Measurements from ENCODE around the gene MYRIP.
"Not testable (repeated sequence)": the region's sequence is repeated elsewhere in the genome, so short reads cannot be mapped to it uniquely, and the experiment has no call there.

Gene MYRIP

DNA sequence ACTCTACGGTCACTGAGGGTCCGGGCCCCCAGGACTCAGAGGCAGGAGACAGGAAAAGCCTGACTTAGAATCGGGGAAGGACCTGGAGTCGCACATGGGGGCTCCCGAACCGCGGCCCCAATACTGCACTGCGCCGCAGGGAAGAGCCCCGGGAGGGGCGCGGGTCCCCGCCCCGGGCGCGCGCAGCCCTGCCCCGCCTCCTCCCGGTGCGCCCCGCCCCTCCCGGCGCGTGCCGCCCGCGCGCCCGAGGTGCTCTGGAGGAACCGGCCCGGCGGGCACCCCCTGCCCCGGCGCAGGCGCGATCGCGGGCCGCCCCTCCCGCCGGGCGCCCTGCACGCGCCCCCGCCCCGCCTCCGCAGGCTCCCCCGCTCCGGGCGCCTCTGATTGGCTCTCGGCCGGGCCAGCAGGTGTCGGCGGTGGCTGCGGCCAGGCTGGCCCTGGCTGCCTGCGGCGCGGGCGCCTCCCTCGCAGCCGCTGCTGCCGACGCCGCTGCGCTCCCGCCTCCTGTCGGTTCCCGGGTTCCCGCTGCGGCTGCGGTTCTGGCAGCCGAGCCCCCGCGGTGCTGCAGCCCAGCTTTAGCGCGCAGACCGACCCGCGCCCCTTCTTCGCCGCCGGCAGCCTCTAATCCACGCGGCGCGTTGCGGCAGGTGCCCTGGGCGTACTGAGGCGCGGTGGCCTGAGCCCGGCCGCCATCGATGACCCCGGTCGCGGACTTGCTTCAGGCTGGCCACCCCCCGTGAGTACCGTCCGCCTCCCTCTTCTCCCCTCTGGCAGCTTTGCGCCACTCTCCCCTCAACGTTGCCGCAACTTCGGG, at the start of gene MYRIP:
Gene MYRIP, plus strand, starts transcription at position 429 of the 814 bp plus-strand sequence. CDS start 91,208 bp downstream, outside the sequence.
- no peak for DNase-seq (ENCODE audit: low read depth in 2 of 2)

DNA sequence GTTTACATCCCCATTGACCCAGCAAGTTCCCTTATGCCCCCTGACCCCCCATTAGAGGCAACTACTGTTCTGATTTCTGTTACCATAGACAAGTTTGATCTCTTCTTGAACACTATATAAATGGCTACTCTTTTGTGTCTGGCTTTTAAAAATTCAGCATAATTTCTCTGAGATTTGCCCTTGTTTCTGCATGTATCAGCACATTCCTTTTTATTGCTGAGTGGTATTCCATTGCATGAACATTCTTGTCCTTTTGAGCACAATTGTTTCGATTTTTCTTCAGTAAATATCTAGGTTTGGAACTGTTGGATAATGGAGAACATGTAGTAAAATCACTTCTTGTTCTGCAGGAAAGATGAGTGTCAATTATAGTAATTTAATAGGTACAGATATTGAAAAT, 49.1 kb upstream of the MYRIP start:
- no peak for DNase-seq (ENCODE audit: low read depth in 2 of 2)

- DNase-seq (ENCODE audit: low read depth in 2 of 2), result no peak
Measured at GRCh38 chr3:39762537-39763070, 46.8 kb upstream of the MYRIP start.

DNA sequence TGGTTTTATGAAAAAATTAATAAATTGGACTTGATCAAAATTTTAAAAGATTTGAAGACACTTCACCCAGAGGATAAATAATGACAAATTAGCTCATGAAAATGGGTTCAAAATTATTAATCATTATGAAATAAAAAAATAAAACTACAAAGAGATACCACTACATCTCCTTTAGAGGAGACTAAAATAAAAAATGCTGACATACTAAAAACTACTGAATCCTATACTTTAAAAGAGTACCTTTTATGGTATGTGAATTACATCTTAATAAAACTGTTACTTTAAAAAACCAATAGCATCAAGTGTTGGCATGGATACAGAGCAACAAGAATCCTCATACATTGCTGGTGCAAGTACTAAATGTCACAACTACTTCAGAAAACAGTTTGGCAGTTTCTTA, 46.0 kb upstream of the MYRIP start:
- no peak for DNase-seq (ENCODE audit: low read depth in 2 of 2)

DNA sequence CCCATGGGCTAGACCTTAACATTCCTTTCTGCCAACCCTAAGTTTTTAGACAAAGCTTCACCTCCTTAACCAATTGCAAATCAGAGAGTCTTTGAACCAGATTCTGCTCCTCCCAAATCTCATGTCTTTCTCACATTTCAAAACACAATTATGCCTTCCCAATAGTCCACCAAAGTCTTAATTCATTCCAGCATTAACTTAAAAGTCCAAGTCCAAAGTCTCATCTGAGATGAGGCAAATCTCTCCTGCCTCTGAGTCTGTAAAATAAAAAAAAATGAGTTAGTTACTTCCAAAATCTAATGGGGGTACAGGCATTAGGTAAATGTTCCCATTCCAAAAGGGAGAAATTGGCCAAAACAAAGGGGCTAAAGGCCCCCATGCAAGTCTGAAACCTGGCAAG, 43.8 kb upstream of the MYRIP start:
- DNase-seq (ENCODE audit: low read depth in 2 of 2), result no peak

GRCh38 chr3:39766433-39766832, 43.0 kb upstream of the MYRIP start:
- DNase-seq (ENCODE audit: low read depth in 2 of 2), result no peak

GRCh38 chr3:39766909-39767308, 42.5 kb upstream of the MYRIP start:
- not testable (repeated sequence) for DNase-seq (ENCODE audit: low read depth in 2 of 2)

DNA sequence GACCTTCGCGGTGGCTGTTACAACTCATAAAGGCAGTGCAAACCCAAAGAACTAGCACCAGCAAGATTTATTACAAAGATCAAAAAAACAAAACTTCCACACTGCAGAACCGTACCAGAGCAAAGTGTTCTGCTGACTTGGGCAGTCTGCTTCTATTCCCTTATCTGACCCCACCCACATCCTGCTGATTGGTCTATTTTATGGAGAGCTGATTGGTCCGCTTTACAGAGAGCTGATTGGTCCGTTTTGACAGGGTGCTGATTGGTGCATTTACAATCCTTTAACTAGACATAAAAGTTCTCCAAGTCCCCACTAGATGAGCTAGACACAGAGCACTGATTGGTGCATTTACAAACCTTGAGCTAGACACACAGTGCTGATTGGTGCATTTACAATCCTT, 31.2 kb upstream of the MYRIP start:
- DNase-seq (ENCODE audit: low read depth in 2 of 2), result not testable (repeated sequence)

DNA sequence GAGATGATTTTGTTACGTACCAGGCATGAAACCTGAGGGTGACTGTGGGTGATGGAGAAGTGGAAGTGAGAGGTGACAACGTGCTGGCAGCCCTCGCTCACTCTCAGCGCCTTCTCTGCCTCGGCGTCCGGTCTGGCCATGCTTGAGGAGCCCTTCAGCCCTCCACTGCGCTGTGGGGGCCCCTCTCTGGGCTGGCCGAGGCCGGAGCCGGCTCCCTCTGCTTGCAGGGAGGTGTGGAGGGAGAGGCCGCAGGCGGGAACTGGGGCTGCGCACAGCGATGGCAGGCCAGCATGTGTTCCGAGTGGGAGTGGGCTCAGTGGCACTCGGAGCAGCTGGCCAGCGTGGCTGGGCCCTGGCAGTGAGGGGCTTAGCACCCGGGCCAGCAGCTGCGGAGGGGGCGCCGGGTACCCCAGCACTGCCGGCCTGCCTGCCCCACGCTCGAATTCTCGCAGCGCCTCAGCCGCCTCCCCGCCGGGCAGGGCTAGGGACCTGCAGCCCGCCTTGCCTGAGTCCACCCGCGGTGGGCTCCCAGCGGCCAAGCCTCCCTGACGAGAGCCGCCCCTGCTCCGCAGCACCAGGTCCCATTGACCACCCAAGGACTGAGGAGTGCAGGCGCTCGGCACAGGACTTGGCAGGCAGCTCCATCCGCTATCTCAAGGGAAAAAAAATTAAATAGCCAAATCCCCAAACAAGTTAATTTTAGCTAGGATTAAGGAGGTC, 29.7 kb upstream of the MYRIP start:
- DNase-seq (ENCODE audit: low read depth in 2 of 2), result no peak

- DNase-seq (ENCODE audit: low read depth in 2 of 2), result no peak
Measured at GRCh38 chr3:39780352-39780751, 29.1 kb upstream of the MYRIP start.

GRCh38 chr3:39781025-39781424, 28.4 kb upstream of the MYRIP start:
- DNase-seq (ENCODE audit: low read depth in 2 of 2), result no peak

DNA sequence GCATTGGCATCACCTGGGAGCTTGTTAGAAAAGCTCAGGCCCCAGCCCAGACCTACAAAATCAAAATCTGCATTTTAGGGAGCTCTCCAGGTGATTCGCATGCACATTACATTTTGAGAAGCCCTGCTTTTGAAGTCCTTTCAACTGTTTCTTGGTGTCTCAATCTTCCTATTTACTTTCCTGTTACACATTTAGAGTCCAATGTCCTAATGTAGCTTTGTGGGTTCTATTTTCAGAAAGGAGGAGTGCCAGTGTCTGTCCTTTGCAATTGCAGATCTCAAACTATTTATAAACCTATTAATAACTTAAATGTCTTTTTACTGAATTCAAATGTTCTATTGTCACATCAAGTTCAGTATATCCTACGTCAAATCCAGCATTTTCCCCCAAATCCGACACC, 27.8 kb upstream of the MYRIP start:
- DNase-seq (ENCODE audit: low read depth in 2 of 2), result no peak

GRCh38 chr3:39783680-39784079, 25.7 kb upstream of the MYRIP start:
- no peak for DNase-seq (ENCODE audit: low read depth in 2 of 2)

DNA sequence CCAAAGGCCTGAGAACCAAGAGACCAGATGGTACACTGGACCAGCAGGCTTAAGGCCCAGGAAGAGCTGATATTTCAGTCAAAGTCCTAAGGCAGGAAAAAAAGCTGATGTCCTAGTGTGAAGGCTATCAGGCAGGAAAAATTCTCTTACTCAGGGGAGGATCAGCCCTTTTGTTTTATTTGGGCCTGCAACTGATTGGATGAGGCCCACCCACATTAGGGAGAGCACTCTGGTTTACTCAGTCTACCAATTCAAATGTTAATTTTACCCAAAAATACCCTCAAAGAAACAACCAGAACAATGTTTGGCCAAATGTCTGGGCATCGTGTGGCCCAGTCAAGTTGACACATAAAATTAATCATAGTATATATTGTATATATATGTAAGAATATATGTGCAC, 24.5 kb upstream of the MYRIP start:
- DNase-seq (ENCODE audit: low read depth in 2 of 2), result no peak

DNA sequence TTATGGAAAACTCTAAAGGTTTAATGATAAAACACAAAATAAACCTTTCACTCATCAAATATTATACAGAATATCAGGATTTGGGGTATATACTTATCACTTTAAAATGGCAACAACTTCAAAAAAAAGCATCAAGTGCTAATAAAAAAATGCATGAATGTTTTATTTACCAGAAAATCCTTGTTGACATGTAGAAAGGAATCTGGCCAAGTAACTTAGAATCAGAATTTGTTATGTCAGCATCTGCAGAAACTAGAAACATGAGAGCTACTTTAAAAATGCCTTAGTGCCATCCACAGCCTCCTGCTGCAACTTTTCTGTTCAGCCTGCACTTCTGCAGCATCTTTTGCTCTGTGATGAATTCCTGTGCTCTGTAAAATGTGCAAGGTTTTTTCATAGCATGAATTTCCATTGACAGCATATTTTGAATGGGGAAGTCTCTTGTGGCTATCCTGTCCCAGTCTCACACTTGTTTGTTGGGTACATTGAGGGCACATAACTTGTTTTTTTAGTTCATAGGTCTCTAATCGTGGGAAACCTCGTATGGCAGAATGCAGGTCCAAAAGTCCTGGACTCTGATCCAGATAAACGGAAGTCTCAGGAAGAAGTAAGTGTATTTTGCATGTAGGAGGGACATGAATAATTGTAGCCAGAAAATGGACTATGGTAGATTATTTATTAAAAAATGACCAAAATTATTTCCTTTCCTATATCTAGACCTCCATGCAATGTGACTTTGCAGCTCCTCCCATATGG, 21.1 kb upstream of the MYRIP start:
- DNase-seq (ENCODE audit: low read depth in 2 of 2), result no peak

GRCh38 chr3:39791603-39792002, 17.8 kb upstream of the MYRIP start:
- DNase-seq (ENCODE audit: low read depth in 2 of 2), result no peak

- no peak for DNase-seq (ENCODE audit: low read depth in 2 of 2)
Measured at GRCh38 chr3:39794880-39795279, 14.5 kb upstream of the MYRIP start.

- DNase-seq (ENCODE audit: low read depth in 2 of 2), result no peak
Measured at GRCh38 chr3:39801216-39801615, 8.2 kb upstream of the MYRIP start.

GRCh38 chr3:39802486-39802885, 6.9 kb upstream of the MYRIP start:
- DNase-seq (ENCODE audit: low read depth in 2 of 2), result not testable (repeated sequence)

GRCh38 chr3:39803956-39804355, 5.5 kb upstream of the MYRIP start:
- DNase-seq (ENCODE audit: low read depth in 2 of 2), result no peak

GRCh38 chr3:39804951-39805350, 4.5 kb upstream of the MYRIP start:
- no peak for DNase-seq (ENCODE audit: low read depth in 2 of 2)

- no peak for DNase-seq (ENCODE audit: low read depth in 2 of 2)
Measured at GRCh38 chr3:39805650-39806049, 3.8 kb upstream of the MYRIP start.

All from stimulated activated CD8-positive, alpha-beta memory T cell treated with anti-CD3 and anti-CD28 coated beads, Interleukin-2, amount 100 ng/mL, for 48 hours (primary cell).